ENCODE results near the gene CACTIN.

GRCh38 chr19:3615524-3616135, 11.0 kb downstream of the CACTIN start:
- no peak for TF ChIP-seq CTCF (IDR thresholded peaks at IDR 0.05)
- no peak for TF ChIP-seq EP300 (IDR thresholded peaks at IDR 0.05)
- TF ChIP-seq POLR2A (IDR thresholded peaks at IDR 0.05): no peak
